Stimulated activated CD4-positive, alpha-beta T cell treated with anti-CD3 and anti-CD28 coated beads, Interleukin-2, amount 100 ng/mL, for 48 hours (primary cell): Measurements from ENCODE around the gene PCNX2.

Experiments
- DNase-seq, 2 donors: peaks; one replicate each; pipeline ENCODE4 v3.0.0-alpha.2; 2020

PCNX2 gene

GRCh38 chr1:233255145-233255544 is 40.4 kb downstream of the PCNX2 start:
- no peak for DNase-seq

GRCh38 chr1:233253832-233254331 is 41.6 kb downstream of the PCNX2 start:
- no peak for DNase-seq

- DNase-seq: no peak
These were observed 42.2 kb downstream of the PCNX2 start for GRCh38 chr1:233253231-233253831.

- DNase-seq: no peak
These were observed 43.1 kb downstream of the PCNX2 start for GRCh38 chr1:233252441-233252840.

GRCh38 chr1:233251201-233251720 is 44.3 kb downstream of the PCNX2 start:
- DNase-seq: no peak

- DNase-seq: no peak
These were observed 47.5 kb downstream of the PCNX2 start for GRCh38 chr1:233248014-233248413.

- no peak for DNase-seq
These were observed 48.6 kb downstream of the PCNX2 start for GRCh38 chr1:233246965-233247364.

GRCh38 chr1:233245191-233245765 is 50.2 kb downstream of the PCNX2 start:
- no peak for DNase-seq

- no peak for DNase-seq
These were observed 51.3 kb downstream of the PCNX2 start for GRCh38 chr1:233244183-233244582.

- DNase-seq: no peak
These were observed 52.6 kb downstream of the PCNX2 start for GRCh38 chr1:233242827-233243483.

GRCh38 chr1:233241759-233242158 is 53.8 kb downstream of the PCNX2 start:
- no peak for DNase-seq

GRCh38 chr1:233240829-233241682 is 54.5 kb downstream of the PCNX2 start:
- DNase-seq: no peak

- DNase-seq: no peak
These were observed 55.2 kb downstream of the PCNX2 start for GRCh38 chr1:233240371-233240770.

- no peak for DNase-seq
These were observed 56.6 kb downstream of the PCNX2 start for GRCh38 chr1:233238884-233239431.

GRCh38 chr1:233237647-233238046 is 57.9 kb downstream of the PCNX2 start:
- no peak for DNase-seq

GRCh38 chr1:233233508-233234040 is 62.0 kb downstream of the PCNX2 start:
- DNase-seq: no peak

- DNase-seq: no peak
These were observed 65.5 kb downstream of the PCNX2 start for GRCh38 chr1:233230011-233230410.

- no peak for DNase-seq
These were observed 66.2 kb downstream of the PCNX2 start for GRCh38 chr1:233229288-233229687.

GRCh38 chr1:233227930-233228465 is 67.5 kb downstream of the PCNX2 start:
- no peak for DNase-seq

GRCh38 chr1:233224311-233224710 is 71.2 kb downstream of the PCNX2 start:
- DNase-seq: no peak

- DNase-seq: no peak
These were observed 77.7 kb downstream of the PCNX2 start for GRCh38 chr1:233217832-233218231.

GRCh38 chr1:233216009-233216408 is 79.5 kb downstream of the PCNX2 start:
- DNase-seq: no peak
